ENCODE data around the gene MAGI1.
A peak's percentile ranks its signal among the peaks of the same experiment; 100 is the strongest.
"Not testable (repeated sequence)": the region's sequence is repeated elsewhere in the genome, so short reads cannot be mapped to it uniquely, and the experiment has no call there.

MAGI1 gene

GRCh38 chr3:66038726-66039589, at the start of gene MAGI1:
Gene MAGI1 (minus strand): TSS chr3:66038918. CDS start chr3:66038308, 610 bp downstream.
- peak in 1 of 2 experiments; percentile 20 for DNase-seq

GRCh38 chr3:66083784-66084213, 45.1 kb upstream of the MAGI1 start:
- no peak for DNase-seq

- DNase-seq, result no peak
These were observed 44.5 kb upstream of the MAGI1 start for GRCh38 chr3:66083096-66083678.

- DNase-seq, result no peak
These were observed 44.0 kb upstream of the MAGI1 start for GRCh38 chr3:66082679-66083078.

GRCh38 chr3:66080167-66080566, 41.4 kb upstream of the MAGI1 start:
- DNase-seq, result no peak

- DNase-seq, result no peak
These were observed 39.3 kb upstream of the MAGI1 start for GRCh38 chr3:66077973-66078372.

- DNase-seq, result no peak
These were observed 38.2 kb upstream of the MAGI1 start for GRCh38 chr3:66076861-66077470.

GRCh38 chr3:66075281-66075680, 36.6 kb upstream of the MAGI1 start:
- DNase-seq, result no peak

DNA sequence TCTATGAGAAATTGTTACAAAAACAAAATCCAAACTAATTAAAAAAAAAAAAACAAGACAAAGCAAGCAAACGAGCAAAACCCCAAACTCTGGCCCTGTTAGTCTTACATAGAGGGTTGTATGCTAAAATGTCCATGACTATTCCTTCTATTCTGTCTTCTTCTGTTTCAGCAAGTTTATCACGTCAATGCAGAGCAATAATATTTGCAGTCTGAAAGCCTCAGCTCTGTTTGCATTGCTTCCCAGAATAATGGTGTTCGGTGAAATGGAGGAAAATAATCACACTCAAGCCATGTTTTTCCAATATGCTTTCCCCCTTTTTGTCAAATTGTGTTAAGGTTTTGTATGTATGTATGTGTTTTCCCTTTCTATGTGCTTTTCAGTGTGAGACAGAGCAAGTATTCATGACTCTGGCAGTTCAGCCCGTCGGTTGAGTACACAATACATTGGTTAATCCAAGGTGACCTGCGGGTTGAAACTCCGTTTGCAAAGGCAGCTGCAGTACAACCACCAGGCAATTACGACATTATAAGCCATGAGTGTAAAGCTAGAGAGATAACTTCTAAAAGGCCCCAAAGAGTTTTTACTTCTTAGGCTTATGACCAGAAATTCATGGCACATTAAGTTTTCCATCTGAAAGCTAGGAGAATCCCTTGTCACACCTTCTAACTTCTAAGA, 34.9 kb upstream of the MAGI1 start:
- no peak for DNase-seq

GRCh38 chr3:66068255-66068654, 29.5 kb upstream of the MAGI1 start:
- no peak for DNase-seq

- no peak for DNase-seq
These were observed 28.4 kb upstream of the MAGI1 start for GRCh38 chr3:66066963-66067617.

GRCh38 chr3:66055289-66055688, 16.6 kb upstream of the MAGI1 start:
- no peak for DNase-seq

DNA sequence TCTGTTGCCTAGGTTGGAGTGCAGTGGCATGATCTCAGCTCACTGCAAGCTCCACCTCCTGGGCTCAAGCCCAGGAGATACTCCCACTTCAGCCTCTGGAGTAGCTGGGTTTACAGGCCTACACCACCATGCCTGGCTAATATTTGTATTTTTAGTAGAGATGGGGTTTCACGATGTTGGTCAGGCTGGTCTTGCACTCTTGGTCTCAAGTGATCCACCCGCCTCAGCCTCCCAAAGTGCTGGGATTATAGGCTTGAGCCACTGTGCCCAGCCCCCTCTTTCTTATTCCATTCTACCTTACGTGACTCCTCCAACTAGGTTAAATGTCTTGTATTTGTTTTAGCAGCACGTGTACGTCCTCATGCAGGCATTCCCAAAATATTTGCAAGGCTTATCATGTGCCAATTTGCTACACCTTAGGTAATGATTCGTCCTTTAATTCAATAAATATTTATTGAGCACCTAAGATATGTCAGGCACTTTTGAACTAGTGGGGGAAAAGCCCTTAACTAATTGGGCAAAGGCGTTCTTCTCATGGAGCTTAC, 14.9 kb upstream of the MAGI1 start:
- DNase-seq, result no peak

DNA sequence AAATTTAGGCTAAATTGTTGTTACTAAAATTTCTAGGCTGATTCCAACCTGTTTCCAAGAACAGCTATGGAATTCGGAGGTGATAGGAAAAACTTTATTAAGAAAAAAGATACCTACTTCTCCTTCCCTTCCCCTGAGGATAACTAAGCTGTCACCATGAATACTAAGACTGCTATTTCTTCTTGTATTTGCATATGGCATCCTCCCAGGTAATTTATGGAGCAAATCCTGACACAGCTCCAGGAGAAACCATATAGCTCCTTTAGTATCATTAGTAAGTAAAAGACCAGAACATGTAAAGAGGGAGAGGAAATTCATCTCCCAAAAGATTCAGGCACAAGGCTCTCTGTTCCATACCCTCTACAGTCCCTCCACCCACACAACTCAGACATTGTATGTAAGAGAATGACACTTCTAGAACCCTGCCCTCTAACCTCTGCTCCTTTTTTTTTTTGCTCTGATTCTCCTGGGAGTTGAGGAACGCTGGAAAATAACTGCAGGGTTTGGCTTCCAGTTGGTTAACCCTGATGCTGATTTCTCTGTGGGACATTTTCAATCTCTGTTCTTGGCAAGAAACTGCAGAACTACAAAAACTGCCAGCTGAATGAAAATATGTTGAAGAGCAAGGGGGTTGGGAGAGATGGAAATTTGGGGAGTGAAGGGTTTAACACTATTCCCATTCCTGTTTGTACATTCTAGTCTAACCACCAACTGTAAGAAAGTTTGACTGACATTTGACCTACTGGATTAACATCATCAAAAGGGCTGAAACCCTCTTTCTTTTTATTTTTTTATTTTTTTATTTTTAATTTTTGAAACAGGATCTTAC, 14.2 kb upstream of the MAGI1 start:
- no peak for DNase-seq

- no peak for DNase-seq
These were observed 12.1 kb upstream of the MAGI1 start for GRCh38 chr3:66050821-66051220.

GRCh38 chr3:66048051-66048395, 9.3 kb upstream of the MAGI1 start:
- DNase-seq, result no peak

DNA sequence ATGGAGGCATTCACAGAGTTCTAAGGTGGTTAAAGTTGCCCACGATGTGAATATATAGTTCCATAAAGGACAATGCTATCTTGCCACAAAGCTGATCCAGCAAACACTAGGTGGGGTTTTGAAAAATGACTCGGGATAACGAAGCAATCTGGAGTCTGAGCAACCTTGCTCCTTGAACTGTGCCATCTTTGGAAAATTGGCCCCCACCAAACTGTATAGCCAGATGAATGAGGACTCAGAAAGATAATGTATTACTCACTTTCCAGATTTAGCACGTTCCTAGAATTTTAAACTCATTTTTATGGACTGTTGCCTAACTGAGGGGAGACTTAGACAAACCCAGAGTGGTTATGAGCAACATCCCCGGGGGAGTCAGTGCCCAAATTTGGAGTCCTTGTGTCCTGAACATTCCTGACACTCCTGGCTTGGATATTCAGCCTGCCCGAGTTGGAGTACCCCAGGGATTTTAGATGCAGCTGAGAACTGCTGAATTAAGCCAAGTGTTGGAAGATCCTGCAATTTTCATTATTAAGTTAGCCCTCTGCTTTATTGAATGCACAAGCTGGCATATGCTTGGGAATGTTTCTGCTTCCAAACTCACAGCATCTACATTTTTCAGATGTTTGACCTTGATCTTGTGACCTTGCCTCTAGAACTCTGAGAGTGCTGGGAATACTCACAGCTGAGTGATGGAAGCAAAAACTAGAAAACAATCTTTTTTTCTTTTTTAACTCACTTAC, 8.8 kb upstream of the MAGI1 start:
- DNase-seq, result no peak

DNA sequence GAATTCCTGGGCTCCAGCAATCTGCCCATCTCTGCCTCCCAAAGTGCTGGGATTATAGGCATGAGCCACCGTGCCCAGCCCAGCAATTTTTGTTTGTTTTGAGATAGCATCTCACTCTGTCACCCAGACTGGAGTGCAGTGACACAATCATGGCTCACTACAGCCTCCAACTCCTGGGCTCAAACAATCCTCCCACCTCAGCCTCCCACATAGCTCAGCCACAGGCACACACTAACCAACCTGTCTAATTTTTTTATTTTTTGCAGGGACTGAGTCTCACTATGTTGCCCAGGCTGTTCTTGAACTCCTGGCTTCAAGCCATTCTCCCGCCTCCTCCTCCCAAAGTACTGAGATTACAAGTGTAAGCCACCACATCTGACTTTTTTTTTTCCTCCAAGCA, 7.6 kb upstream of the MAGI1 start:
- not testable (repeated sequence) for DNase-seq

- DNase-seq, result no peak
These were observed 3.1 kb upstream of the MAGI1 start for GRCh38 chr3:66041828-66042227.

GRCh38 chr3:66041116-66041515, 2.4 kb upstream of the MAGI1 start:
- no peak for DNase-seq

DNA sequence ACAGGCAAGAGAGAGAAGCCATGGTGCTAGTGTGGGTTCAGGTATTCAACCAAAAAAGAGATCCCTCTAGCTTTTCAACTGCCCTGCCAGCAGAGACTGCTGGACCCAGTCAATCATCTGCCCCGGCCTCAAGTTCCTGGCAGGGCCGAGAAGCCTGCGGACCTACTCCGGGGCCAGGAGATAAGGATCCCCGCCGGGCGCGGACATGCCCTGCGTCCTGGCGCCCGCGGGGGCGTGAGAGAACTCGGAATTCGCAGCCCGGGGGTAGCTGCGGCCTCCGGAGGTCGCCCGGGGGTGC, 821 bp upstream of the MAGI1 start:
- no peak for DNase-seq

Measured in stimulated activated CD4-positive, alpha-beta T cell treated with anti-CD3 and anti-CD28 coated beads, Interleukin-4, amount 100 ng/mL, for 4 hours (primary cell).